ENCODE data around the gene PACC1.
"Not testable (repeated sequence)": the region's sequence is repeated elsewhere in the genome, so short reads cannot be mapped to it uniquely, and the experiment has no call there.

Gene PACC1

DNA sequence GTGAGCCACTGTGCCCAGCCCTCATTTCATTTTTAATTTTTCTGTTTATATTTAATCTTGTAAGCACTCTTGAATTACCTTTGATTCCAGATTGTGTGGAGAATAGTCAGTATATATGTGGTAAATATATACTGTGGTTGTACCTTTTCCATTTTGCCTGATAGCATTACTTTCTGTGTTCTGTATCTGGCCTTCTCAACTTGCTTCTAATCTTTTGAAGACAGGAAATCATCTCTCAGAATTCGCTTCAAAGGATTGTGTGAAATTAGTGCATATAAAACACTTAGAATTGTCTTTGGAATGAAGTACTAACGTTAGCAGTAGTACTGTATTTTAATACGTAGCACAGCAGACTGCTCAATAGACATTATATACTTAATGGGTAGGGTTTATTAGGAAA, 91.6 kb downstream of the PACC1 start:
- no peaks in the 10 kb centered on the region for H3K27me3 ChIP-seq (ENCODE audit: insufficient read depth, low read depth)
- no peaks in the 10 kb centered on the region for H3K79me2 ChIP-seq (ENCODE audit: insufficient read depth, low read depth)
- TF ChIP-seq, protein P1, sequence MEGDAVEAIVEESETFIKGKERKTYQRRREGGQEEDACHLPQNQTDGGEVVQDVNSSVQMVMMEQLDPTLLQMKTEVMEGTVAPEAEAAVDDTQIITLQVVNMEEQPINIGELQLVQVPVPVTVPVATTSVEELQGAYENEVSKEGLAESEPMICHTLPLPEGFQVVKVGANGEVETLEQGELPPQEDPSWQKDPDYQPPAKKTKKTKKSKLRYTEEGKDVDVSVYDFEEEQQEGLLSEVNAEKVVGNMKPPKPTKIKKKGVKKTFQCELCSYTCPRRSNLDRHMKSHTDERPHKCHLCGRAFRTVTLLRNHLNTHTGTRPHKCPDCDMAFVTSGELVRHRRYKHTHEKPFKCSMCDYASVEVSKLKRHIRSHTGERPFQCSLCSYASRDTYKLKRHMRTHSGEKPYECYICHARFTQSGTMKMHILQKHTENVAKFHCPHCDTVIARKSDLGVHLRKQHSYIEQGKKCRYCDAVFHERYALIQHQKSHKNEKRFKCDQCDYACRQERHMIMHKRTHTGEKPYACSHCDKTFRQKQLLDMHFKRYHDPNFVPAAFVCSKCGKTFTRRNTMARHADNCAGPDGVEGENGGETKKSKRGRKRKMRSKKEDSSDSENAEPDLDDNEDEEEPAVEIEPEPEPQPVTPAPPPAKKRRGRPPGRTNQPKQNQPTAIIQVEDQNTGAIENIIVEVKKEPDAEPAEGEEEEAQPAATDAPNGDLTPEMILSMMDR (conservative IDR thresholded peaks at IDR 0.05; ENCODE audit: low read depth, low read length), result no peak
- no peak overlapping the region for H3K4me3 ChIP-seq (IDR thresholded peaks at IDR 0.05; ENCODE audit: insufficient read depth, low read depth, low read length)
- H3K4me1 ChIP-seq (ENCODE audit: low read depth, poor library complexity, severe bottlenecking), result no peaks in the 10 kb centered on the region
- no peaks in the 10 kb centered on the region for H3K36me3 ChIP-seq (ENCODE audit: insufficient read depth)
- H2AFZ ChIP-seq (ENCODE audit: low read depth), result no peak overlapping the region
- H3K27ac ChIP-seq, result no peak overlapping the region
- no peak overlapping the region for H3K4me2 ChIP-seq
- 0 out of 2 replicates have a peak, but pooled peaks cover 5% of the 10 kb centered on the region for H4K20me1 ChIP-seq (ENCODE audit: insufficient read depth)
- H3K9ac ChIP-seq, result no peak overlapping the region

DNA sequence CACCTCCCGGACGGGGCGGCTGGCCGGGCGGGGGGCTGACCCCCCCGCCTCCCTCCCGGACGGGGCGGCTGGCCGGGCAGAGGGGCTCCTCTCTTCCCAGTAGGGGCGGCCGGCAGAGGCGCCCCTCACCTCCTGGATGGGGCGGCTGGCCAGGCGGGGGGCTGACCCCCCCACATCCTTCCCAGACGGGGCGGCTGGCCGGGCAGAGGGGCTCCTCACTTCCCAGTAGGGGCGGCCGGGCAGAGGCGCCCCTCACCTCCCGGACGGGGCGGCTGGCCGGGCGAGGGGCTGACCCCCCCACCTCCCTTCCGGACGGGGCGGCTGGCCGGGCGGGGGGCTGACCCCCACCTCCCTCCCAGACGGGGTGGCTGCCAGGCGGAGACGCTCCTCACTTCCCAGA, 93.7 kb downstream of the PACC1 start:
- not testable (repeated sequence) for H3K79me2 ChIP-seq (ENCODE audit: insufficient read depth, low read depth); H4K20me1 ChIP-seq (ENCODE audit: insufficient read depth); H3K4me2 ChIP-seq; H3K36me3 ChIP-seq (ENCODE audit: insufficient read depth); H3K4me1 ChIP-seq (ENCODE audit: low read depth, poor library complexity, severe bottlenecking); H3K27ac ChIP-seq; H3K27me3 ChIP-seq (ENCODE audit: insufficient read depth, low read depth); H3K9ac ChIP-seq; H2AFZ ChIP-seq (ENCODE audit: low read depth); H3K4me3 ChIP-seq (IDR thresholded peaks at IDR 0.05; ENCODE audit: insufficient read depth, low read depth, low read length)

DNA sequence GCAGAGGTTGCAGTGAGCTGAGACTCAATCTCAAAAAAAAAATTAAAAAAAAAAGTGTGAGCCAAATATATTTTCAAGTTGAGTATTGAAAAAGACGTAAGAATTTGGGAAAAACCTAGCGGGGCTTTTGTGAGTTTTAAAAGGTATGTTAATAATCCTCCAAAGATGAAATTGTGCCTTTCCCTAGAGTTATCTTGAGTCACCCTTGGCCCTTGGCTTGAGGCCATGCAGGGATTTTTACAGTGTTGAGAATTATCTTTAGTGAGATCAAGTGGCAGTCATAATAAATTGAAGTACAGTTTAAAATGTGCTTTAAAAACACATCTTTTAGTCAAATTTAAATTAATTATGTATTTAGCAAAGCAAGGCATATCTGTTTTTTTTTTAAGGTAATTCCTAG, 96.8 kb downstream of the PACC1 start:
- no peak overlapping the region for H3K27ac ChIP-seq
- no peak overlapping the region for H3K9ac ChIP-seq
- no peaks in the 10 kb centered on the region for H3K27me3 ChIP-seq (ENCODE audit: insufficient read depth, low read depth)
- no peak overlapping the region for H3K4me2 ChIP-seq
- H3K79me2 ChIP-seq (ENCODE audit: insufficient read depth, low read depth), result peaks cover 4% of the 10 kb centered on the region; the same call in 1 of the 2 replicates
- H2AFZ ChIP-seq (ENCODE audit: low read depth), result no peak overlapping the region
- no peaks in the 10 kb centered on the region for H3K36me3 ChIP-seq (ENCODE audit: insufficient read depth)
- H3K4me1 ChIP-seq (ENCODE audit: low read depth, poor library complexity, severe bottlenecking), result peaks cover 16% of the 10 kb centered on the region
- no peak overlapping the region for H3K4me3 ChIP-seq (IDR thresholded peaks at IDR 0.05; ENCODE audit: insufficient read depth, low read depth, low read length)
- TF ChIP-seq, protein P1 (conservative IDR thresholded peaks at IDR 0.05; ENCODE audit: low read depth, low read length), result no peak
- H4K20me1 ChIP-seq (ENCODE audit: insufficient read depth), result no peaks in the 10 kb centered on the region

DNA sequence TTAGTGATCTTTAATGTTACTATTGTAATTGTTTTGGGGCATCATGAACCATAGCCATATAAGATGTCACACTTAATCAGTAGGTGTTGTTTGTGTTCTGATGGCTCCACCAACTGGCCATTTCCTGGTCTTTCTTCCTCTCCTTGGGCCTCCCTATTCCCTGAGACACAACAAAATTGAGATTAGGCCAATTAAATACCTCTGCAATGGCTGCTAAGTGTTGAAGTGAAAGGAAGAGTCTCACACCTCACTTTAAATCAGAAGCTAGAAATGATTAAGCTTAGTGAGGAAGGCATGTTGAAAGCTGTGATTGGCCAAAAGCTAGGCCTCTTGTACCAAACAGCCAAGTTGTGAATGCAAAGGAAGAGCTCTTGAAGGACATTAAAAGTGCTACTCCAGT, 98.8 kb downstream of the PACC1 start:
- Histone ChIP-seq H3K4me2 (no peak overlapping the region), H3K27me3 (ENCODE audit: insufficient read depth, low read depth) (no peaks in the 10 kb centered on the region), H3K9ac (no peak overlapping the region), H3K27ac (no peak overlapping the region), H2AFZ (ENCODE audit: low read depth) (no peak overlapping the region), H3K36me3 (ENCODE audit: insufficient read depth) (no peaks in the 10 kb centered on the region), H3K4me3 (IDR thresholded peaks at IDR 0.05; ENCODE audit: insufficient read depth, low read depth, low read length) (no peak overlapping the region), H3K79me2 (ENCODE audit: insufficient read depth, low read depth) (peaks cover 4% of the 10 kb centered on the region; the same call in 1 of the 2 replicates), H3K4me1 (ENCODE audit: low read depth, poor library complexity, severe bottlenecking) (peaks cover 16% of the 10 kb centered on the region), H4K20me1 (ENCODE audit: insufficient read depth) (no peaks in the 10 kb centered on the region)
- TF ChIP-seq, protein P1 (conservative IDR thresholded peaks at IDR 0.05; ENCODE audit: low read depth, low read length), result peak; percentile 46; the same call in 1 of the 2 replicates

DNA sequence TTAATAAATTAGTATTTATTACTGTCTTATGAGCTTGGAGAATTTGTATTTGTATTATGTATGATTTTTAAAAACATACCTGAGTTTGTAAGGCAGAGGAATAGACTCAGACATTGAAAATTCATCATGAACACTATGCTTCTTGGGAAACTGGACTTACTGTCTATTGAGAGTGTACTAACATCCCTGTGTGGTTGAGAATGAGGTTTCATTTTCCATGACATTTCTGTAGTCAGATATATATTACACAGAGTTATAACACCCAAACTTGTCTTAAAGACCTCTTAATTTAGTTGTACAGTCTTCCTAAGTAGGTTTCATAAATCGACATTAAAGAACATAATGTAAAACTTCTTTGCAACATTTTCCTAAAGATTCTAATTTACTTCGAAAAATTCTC, 99.5 kb downstream of the PACC1 start:
- peaks cover 16% of the 10 kb centered on the region for H3K4me1 ChIP-seq (ENCODE audit: low read depth, poor library complexity, severe bottlenecking)
- peaks cover 4% of the 10 kb centered on the region; the same call in 1 of the 2 replicates for H3K79me2 ChIP-seq (ENCODE audit: insufficient read depth, low read depth)
- no peak overlapping the region for H3K27ac ChIP-seq
- no peaks in the 10 kb centered on the region for H3K36me3 ChIP-seq (ENCODE audit: insufficient read depth)
- H3K27me3 ChIP-seq (ENCODE audit: insufficient read depth, low read depth), result no peaks in the 10 kb centered on the region
- TF ChIP-seq, protein P1 (conservative IDR thresholded peaks at IDR 0.05; ENCODE audit: low read depth, low read length), result no peak
- H3K4me3 ChIP-seq (IDR thresholded peaks at IDR 0.05; ENCODE audit: insufficient read depth, low read depth, low read length), result no peak overlapping the region
- no peak overlapping the region for H3K9ac ChIP-seq
- no peak overlapping the region for H3K4me2 ChIP-seq
- no peaks in the 10 kb centered on the region for H4K20me1 ChIP-seq (ENCODE audit: insufficient read depth)
- no peak overlapping the region for H2AFZ ChIP-seq (ENCODE audit: low read depth)

Data from KMS-11 (cell line).